Gastrocnemius medialis (tissue), 4 donors: ENCODE results near the gene PSMC6.

ENCODE experiments used
- POLR2A ChIP-seq, 2 donors: fragments of 450-650 bp; IDR thresholded peaks; one replicate each; pipeline ENCODE4 v1.6.1; 2017; ENCODE audit warnings: antibody characterized with exemption in 2 of 2, mild to moderate bottlenecking in 2 of 2, moderate library complexity in 2 of 2
- TF ChIP-seq, protein P1 (sequence below), 5 experiments: fragments of 450-650 bp in 3 of 5; fragments of 200-600 bp in 2 of 5; sonication (generic) in 2 of 5; IDR thresholded peaks in 4 of 5; conservative IDR thresholded peaks in 1 of 5; 1 replicate in 4 of 5; 2 replicates in 1 of 5; pipeline ENCODE4 v1.5.1; 2016 to 2019; ENCODE audit warnings: antibody characterized with exemption in 5 of 5, mild to moderate bottlenecking in 3 of 5, moderate library complexity in 3 of 5

GRCh38 chr14:52730709-52731111 is 23.7 kb downstream of the PSMC6 start:
- TF ChIP-seq, protein P1, sequence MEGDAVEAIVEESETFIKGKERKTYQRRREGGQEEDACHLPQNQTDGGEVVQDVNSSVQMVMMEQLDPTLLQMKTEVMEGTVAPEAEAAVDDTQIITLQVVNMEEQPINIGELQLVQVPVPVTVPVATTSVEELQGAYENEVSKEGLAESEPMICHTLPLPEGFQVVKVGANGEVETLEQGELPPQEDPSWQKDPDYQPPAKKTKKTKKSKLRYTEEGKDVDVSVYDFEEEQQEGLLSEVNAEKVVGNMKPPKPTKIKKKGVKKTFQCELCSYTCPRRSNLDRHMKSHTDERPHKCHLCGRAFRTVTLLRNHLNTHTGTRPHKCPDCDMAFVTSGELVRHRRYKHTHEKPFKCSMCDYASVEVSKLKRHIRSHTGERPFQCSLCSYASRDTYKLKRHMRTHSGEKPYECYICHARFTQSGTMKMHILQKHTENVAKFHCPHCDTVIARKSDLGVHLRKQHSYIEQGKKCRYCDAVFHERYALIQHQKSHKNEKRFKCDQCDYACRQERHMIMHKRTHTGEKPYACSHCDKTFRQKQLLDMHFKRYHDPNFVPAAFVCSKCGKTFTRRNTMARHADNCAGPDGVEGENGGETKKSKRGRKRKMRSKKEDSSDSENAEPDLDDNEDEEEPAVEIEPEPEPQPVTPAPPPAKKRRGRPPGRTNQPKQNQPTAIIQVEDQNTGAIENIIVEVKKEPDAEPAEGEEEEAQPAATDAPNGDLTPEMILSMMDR (IDR thresholded peaks at IDR 0.05 in 4 of 5, conservative IDR thresholded peaks at IDR 0.05 in 1 of 5): no peak
- TF ChIP-seq POLR2A (IDR thresholded peaks at IDR 0.05): no peak
